CD4-positive, alpha-beta T cell treated with Interleukin-6 for 4 hours (primary cell): ENCODE data around the gene IQSEC2.

Source experiments
- DNase-seq: peaks from one replicate; pipeline ENCODE4 v3.0.0-alpha.2; 2020; ENCODE audit warnings: mixed read lengths

The IQSEC2 gene

DNA sequence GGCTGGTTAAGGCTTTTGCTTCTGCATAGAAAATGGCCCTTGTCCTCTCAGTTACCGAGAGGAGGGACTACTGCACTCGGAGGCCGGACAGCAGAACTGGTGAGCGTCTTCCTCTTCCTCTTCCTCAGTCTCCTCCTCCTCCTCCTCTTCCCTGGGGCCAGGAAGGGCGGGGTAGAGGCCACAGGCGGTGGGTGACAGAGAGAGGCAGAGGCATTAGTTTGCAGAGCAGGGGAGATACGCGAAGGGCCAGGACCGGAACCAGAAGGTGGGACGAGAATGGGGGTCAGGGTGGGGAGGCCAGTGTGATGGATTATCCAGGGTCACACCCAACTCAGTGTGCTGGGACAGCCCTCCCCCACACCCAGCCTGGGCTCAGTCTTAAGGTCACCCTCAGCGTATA lies 14.5 kb downstream of the IQSEC2 start:
- DNase-seq = no peak

DNA sequence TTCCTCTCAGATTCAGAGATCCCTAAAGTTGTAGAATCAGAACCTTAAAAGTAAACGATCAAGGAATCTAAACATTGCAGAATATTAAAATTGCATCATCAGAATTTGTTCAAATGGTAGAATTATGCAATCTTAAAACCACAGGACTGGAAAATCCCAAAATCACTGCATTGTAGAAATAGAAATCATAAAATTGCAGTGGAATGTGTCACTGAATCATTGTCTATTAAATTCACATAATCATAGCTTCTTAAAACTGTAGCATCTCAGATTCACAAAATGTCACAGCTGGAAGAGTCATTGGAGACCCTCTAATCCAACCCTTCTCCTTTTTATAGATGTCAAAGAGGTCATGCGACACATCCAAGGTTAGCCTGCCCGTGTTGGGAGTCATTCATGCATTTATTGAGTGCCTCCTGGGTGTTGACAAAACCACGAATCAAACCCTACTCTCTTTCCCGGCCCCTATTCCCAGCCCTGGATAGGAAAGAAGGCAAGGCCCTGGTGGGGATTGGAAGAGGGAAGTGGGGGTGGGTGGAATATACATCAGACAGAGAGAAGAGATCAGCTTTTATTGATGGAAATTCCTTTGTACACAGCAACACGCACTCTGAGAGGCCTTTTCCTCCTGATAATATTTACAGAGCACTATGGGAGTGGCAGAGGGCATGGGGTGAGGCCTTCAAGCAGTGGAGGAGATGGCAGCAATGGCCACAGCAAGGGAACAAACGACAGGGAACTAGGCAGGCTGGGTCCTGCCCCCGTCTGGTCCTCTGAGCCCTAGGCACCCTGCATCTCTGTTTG lies 15.4 kb downstream of the IQSEC2 start:
- no peak for DNase-seq

DNA sequence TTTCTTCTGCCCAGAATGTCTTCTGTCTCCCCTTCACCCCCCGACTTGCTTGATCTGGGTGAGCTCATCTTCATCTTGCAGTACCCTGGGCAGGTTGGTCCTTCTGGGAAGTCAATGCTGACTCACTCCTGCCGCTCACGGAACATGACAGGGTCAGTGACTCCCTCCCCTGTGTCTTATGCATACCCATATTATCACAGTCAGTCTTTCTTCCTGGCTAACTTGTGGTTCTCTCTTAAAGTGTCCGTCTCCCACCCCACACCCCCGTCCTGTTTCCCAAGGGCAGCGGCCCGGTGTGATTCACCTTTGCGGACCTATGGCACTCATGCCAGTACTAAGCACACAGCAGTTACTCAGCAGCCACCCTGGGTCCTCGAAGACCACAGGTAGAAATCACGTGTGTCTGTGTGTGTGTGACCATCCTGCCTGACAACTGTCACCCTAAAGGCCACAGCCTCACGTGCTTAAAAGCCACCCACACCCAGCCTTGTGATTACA lies 17.7 kb downstream of the IQSEC2 start:
- peak; percentile 20 for DNase-seq

DNA sequence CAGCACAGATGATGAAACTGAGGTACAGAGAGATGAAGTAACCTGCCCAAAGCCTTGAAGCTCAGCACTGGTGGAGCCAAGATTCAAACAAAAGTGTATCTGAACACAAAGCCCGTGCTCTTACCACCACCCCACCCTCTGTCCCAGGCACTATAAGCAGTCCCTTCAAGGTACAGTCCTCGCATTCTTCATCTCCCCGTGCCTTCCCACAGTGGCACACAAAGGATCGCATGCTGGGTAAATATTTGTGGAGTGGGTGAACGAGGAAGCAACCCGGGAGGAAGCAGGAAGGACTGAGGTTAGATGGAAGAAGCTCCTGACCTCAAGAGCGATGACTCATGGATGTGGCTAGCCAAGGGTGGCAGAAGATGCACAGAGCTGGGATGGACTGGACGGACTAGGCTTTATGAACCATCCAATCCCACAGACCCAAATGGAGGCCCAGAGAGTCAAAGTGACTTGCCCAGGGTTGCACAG lies 18.4 kb downstream of the IQSEC2 start:
- no peak for DNase-seq

DNA sequence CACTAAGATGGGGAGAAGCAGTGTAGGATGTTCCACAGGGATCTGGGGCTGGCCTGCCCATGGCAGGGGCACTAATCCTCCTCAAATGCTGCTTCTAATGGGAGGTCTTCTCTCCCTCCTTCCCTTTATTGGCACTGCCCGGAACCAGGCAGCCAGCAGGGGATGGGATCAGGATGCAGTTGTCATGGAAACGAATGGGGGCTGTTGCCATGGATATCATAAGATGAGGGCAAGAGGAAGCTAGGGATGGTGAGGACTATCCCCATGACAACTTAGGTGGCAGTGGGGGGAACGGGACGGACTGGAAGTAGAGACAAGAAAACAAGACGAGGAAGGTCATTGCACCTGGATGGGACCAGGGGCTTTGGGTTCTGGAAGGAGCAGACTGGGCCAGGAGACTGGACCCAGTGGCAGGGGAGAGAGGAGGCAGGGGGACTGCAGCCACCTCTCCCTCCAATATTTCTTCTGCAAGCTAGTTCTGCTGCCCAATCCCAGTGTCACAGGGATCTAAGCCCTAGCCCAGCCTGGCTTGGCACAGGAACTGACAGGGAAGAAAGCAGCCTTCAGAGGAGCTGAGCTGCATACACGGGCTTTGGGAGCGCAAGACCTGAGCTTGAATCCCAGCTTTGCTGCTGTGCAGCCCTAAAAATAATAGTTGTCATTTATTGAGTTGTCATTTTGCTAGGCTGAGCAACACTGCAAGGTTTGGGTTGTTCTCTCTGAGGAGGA lies 19.0 kb downstream of the IQSEC2 start:
- no peak for DNase-seq

DNA sequence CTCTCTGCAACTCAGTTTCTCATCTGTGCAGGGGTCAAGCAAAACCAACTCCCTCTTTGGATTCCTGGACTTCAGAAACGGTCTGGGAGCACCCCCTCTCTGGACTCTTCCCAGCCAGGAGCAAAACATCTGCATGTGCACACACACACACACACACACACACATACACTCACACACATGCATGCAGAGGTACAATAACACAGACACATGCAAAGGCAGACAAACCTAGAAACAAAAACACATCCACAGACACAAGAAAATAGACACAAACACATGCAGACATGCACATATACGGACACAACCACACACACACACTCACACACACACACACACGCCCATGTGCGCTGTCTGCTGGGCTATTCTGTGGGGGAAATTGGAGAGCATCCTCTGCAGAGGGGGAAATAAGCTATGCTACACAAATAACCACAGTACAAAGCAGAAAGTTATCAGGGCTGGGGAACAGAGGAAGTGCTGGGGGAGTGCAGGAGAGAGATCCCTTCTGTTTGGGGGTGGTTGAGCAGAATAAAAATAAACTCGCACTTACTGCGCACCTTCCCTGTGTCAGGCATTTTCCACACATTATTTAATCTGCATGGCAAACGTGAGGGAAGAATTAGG lies 19.9 kb downstream of the IQSEC2 start:
- DNase-seq = no peak

DNA sequence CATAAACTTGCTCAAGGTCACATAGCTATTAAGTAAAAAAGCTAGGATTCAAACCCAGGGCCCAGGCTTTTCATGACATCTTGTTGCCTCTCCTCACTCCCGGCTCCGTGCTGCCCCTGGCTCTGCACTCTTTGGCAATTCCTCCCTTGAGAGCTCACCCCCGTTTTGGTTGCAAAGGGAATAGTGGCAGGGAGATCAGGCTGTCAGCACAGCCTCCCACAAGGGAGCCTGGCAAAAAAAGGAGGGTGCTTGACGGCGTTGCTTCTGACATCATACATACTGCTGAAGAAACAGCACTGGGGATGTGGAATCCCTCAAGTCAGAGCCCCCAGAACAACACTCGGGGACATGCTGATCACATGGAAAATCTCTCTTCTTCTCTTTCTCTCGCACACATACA lies 20.5 kb downstream of the IQSEC2 start:
- no peak for DNase-seq

DNA sequence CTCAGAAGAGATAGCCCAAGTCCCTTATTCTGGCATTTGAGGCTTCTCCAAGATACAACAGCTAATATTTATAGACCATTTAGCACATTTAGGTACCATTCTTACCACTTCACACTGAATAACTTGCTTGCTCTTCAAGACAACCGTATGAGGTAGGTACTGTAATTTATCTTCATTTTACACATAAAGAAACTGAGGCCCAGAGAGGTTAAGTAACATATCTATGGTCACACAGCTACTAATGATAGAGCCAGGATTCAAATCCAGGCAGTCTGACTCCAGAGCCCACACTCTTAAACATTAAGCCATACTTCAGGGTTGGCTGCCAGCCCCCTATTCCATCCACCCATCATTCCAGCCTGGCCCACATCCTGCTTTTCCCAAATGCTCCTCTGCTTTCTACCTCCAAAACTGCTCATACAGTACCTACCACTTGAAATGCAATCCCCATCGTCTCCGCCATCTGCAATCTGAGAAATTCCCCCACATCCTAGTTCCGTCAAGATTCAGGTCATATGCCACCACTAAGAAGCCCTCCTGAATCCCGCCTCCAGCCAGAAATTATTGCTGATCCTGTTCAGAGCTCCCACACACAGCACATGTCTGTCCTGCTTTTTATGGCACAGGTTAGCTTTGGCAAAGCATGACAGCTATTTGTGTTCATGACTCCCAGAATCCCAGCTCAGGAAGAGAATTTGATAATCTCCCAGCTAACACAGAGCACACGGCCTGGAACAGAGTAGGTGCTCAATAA lies 23.5 kb downstream of the IQSEC2 start:
- DNase-seq = no peak

DNA sequence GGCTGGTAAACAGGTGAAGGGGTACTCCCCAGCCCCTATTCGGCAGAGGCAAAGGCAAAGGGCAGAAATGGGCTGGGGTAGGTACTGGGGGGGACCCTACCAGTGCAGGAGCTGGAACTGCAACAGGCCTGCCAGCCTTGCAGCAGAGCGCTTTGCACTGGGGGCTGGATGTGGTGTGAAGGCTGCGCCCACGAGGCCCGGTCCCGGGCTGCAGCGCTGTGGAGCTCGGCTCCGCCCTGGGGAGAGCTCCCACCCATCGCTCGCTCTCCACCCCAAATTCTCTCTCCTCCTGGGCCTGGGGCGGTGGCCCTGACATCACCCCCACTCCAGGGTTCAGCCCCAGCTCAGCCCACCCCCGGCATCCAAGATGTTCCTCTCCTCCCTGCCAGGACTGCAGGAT lies 24.2 kb downstream of the IQSEC2 start:
- no peak for DNase-seq

DNA sequence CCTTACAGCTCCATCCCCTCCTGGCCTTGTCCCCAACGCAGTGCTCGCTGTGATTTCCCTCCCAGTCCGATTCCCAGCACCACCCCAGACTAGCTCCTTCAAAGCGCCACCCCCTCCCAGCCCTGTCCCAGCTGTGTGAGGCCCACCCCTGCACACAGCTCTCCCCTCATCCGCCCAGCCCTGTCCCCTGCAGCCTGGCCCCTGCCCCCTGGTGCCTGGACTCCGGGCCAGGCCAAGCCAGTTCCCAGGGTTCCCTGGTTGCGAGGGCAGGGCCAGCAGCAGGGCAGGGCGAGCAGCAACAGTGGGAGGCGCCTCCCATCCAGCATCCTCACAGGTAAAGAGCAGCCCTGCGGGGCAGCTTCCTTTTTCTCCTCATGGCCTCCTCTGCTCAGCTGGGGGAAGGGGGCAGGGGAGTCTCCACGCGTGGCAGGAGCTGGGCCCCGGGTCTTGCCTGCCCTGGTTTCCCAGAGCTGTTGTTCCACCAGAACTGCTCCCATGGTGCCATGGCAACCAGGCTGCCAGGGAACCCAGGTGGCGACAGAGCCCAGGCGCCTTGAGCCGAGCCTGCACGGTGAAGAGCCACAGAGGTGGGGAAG lies 24.8 kb downstream of the IQSEC2 start:
- DNase-seq = no peak

DNA sequence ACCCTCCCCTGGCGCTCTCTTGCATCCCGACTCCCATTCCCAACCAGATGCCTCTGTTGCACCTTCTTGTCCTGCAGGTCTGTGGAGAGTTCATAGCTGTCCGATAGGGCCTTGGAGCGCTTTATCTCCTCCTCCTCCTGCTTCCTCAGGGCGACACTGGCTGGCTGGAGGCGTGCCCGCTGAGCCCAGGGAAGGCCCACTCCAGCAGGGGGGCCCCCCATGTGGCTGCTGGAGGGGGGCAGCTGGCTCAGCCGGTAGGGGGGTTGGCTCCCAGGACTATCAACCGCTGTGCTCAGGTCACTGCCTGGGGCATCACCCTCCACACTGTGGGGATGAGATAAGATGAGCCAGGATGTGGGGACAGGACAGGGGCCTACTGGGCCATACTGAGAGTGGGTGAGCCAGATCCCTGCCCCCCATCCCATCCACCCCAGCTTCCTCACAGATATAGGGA lies 25.6 kb downstream of the IQSEC2 start:
- no peak for DNase-seq

DNA sequence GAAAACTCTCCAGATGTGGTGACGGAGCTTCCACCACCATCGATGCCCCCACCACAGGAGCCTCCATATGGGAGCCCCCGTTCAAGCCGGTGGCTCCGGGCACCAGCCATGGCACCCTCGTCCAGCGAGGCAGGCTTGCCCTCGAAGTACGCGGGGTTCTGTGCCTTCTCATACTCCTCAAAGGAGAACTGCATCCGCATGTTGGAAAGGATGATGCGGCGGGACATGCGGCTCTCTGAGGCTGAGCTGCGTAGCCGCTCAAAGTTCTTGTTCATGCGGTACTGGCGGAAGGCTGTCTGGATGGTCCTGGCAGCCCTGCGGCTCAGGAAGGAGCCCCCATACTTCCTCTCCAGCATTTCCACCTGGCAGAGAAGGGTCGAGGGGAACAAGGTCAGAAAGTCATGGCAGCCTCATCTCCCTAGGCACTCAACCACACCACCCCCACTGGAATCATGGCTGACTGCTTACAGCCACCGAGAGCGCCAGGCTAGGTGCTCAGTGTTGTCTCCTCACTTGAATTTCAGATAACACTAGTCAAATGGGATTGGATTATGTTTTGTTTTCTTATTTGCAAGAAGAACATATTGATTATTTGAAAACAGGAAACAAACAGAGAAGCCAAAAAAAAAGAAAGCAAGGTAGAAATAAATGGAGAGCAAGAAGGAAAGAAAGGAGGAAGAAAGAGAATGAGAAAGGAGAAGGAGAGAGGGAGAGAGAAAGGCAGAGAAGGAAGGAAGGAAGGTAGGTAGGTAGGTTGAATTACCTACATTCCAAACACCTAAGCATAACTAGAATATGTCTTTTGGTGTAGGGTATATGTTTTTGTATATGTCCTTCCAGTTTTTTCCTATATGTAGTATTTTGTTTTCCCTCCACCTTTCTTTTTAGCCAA lies 26.6 kb downstream of the IQSEC2 start:
- DNase-seq = no peak

DNA sequence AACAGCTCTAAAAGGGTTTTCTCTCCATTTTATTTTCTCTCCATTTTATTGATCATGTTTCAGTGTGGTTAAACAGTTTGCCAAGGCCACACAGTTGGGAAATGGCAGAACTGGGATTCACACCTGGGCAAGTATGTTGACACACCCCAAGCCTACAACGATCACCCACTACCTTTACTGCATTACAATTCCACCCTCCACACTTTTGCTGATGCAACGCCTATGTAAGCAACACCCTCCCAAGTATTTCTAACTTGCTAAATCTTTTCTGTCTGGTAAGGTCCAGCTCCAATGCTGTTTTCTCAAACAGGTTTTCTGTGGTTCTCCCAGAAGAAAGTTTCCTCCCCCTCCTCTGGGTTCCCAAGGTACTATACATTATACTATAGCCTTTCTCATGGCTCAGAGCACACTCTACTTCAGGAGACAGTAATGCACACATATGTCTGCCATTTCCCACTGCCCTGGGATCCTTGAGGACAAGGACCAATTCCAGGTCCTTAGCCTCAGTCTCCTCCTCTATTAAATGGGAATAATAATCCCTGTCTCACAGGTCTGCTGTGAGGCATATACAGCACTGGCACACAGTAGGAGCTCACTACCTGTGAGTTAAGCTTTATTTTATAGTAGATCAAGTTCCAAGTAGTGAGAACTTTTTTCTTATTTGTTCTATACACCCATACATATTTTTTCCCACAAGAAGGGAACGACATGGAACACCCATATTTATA lies 27.9 kb downstream of the IQSEC2 start:
- DNase-seq = no peak

DNA sequence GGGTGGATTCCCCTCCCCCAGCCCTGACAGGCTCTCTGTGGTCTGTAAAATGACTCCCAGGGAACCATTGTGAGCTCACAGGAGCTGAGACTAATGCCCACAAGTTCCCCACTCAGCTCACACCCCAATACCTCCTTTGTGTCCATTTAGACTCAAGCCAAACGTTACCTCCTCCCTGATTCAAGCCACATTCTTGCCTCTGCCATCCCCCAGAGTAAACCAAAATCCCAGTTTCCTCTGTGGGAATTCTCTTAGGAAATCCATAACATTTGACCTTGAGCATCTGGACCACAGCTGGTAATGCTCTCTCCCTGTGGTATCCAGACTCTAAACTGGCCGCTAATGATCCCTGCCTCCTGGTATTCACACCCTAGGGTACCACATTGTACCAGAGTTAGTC lies 30.1 kb downstream of the IQSEC2 start:
- no peak for DNase-seq

DNA sequence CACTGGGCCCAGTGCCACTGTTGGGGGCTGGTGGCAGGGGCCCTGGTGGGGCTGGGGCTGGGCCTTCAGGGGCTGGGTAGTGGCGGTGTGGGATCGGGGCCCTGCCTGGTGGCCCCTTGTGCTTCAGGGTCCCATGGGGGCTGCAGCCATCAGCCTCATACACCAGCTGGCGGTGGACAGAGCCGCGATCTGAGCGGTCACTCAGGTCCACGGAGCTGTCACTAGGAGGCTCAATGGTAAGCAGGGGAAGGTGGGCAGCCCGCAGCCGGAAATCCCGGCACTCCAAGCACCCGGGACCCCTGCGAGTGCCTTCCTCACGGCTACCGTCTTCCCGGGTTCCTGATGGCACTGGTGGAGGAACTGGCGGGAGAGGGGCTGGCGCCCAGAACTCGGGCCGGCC lies 30.8 kb downstream of the IQSEC2 start:
- DNase-seq = no peak

DNA sequence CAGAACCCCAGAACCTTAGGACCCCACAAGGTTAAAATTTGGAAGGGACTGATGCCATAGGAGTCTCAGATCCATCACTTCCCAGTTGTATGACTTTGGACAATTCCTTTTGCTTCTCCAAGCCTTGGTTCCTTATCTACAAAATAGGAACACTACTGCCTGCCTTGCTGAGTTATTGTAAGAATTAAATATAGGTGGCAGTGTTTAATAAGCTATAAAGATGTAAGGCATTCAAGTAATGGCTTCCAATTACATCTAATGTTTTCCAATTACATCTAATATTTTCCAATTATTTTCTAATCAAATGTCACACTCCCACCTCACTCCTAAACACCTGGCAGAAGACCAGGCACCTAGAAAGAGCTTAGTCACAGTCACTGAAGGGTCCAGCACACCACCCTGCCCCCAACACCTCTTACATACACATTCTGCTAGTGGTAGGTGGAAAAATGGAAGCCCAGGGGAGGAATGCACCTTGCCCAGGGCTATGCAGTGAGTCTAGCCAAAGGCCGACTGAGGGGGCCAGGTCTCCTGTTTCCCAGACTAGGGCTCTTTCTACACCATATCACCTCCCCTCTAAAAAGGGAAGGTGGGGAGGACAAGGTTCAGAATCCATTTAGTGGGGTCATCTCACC lies 31.9 kb downstream of the IQSEC2 start:
- no peak for DNase-seq

DNA sequence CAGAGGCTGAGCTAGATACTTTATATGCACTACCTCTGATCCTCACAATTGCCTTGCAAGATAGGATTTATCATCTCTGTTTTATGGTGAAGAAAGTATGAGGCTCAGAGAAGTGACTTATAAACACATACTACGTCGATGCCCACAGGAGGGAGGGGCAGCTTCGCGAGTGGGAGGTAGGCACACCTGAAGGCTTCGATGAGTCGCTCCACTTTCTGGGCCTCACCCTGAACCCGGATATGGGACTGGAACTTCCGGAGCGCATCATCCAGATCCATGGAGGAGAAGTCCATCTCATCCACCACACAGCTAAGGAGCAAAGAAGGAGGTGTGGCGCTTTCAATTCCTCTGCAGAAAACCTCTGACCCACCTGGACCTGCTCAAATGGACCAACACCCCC lies 33.5 kb downstream of the IQSEC2 start:
- DNase-seq = no peak

DNA sequence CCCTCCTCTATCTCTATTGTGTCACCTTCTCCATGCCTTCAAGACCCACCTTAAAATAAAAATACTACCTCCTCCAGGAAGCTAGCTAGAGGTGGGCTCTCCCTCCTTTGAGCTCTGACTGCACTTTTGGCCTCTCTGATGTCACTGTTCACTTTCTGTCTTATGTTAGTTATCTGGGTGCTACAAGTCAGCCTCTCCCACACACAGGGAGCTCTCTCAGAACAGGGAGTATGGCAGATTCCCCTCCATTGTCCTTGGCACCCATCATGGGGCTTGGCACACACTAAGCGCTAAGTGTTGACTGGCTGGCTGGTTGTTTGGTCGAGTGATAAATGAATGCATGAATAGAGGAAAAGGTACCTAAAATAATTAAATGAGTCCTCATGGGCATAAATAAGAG lies 35.2 kb downstream of the IQSEC2 start:
- DNase-seq = no peak

DNA sequence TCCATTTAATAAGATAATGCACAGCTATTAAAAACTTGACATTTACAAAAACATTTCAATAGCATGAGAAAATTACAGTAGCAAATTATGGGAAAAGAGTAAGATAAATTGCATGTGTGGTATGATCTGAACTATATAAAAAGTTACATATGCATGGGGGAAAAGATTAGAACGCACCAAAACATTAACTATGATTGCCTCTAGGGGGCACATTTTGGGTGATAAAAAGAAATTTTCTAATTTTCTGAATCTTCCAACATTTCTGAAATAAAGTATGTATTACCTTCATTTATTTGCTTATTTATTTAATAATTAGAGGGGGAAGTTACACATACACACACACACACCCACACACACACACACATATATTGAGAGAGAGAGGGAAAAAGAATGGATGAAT lies 36.8 kb downstream of the IQSEC2 start:
- DNase-seq = no peak

DNA sequence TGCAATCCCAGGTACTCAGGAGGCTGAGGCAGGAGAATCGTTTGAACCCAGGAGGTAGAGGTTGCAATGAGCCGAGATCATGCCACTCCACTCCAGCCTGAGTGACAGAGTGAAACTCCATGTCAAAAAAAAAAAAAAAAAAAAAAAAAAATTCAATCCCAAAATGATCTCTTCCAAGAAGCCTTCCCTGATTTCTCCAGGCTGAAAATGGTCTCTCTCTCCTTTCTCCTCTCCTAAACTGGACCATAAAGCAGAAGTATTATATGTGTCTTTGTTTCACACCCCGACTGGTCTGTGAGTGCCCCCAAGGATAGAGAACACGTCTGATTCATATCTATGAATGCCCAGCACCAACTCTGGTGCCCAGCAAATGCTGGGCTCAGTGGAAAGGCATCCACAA lies 39.1 kb downstream of the IQSEC2 start:
- DNase-seq = no peak
